HUES48 (cell line): Measurements from ENCODE around the gene MACROD2.
A peak's percentile ranks its signal among the peaks of the same experiment; 100 is the strongest.

Experiments
- H3K27ac ChIP-seq: one replicate; pipeline ENCODE4 v1.7.0; 2013; ENCODE audit warnings: low read depth, low read length, inconsistent platforms
- H3K27me3 ChIP-seq: 2 replicates; pipeline ENCODE4 v1.6.1; 2013; ENCODE audit warnings: mild to moderate bottlenecking, low read length; ENCODE audit not compliant: control insufficient read depth, insufficient read depth
- H3K36me3 ChIP-seq: 2 replicates; pipeline ENCODE4 v1.6.1; 2013; ENCODE audit warnings: low read length; ENCODE audit not compliant: control insufficient read depth, insufficient read depth
- H3K4me1 ChIP-seq: 2 replicates; pipeline ENCODE4 v1.6.1; 2013; ENCODE audit warnings: mild to moderate bottlenecking, low read length; ENCODE audit not compliant: control insufficient read depth, insufficient read depth
- H3K4me3 ChIP-seq: 2 replicates; pipeline ENCODE4 v1.5.1; 2013; ENCODE audit warnings: mild to moderate bottlenecking, low read depth, low read length
- H3K9ac ChIP-seq: 2 replicates; pipeline ENCODE4 v1.6.1; 2013; ENCODE audit warnings: mild to moderate bottlenecking, low read depth, low read length, moderate library complexity
- H3K9me3 ChIP-seq: 2 replicates; pipeline ENCODE4 v1.6.1; 2013; ENCODE audit warnings: low read length; ENCODE audit not compliant: control insufficient read depth, insufficient read depth

The MACROD2 gene

GRCh38 chr20:16062661-16063581, 2067.6 kb downstream of the MACROD2 start:
- peaks cover 25% of the 10 kb centered on the region for H3K4me1 ChIP-seq
- no peak overlapping the region for H3K27ac ChIP-seq
- H3K9ac ChIP-seq = no peak overlapping the region
- H3K36me3 ChIP-seq = no peaks in the 10 kb centered on the region
- no peak overlapping the region for H3K4me3 ChIP-seq
- no peaks in the 10 kb centered on the region for H3K9me3 ChIP-seq
- H3K27me3 ChIP-seq = no peaks in the 10 kb centered on the region

GRCh38 chr20:16063881-16064280, 2068.6 kb downstream of the MACROD2 start:
- Histone ChIP-seq H3K9ac (no peak overlapping the region), H3K36me3 (no peaks in the 10 kb centered on the region), H3K4me3 (no peak overlapping the region), H3K4me1 (peaks cover 25% of the 10 kb centered on the region), H3K27ac (no peak overlapping the region), H3K27me3 (no peaks in the 10 kb centered on the region), H3K9me3 (no peaks in the 10 kb centered on the region)

GRCh38 chr20:16064989-16065707, 2069.8 kb downstream of the MACROD2 start:
- H3K9ac ChIP-seq = peak overlapping the region; percentile 28; the same call in 1 of the 2 replicates
- H3K36me3 ChIP-seq = no peaks in the 10 kb centered on the region
- H3K9me3 ChIP-seq = no peaks in the 10 kb centered on the region
- H3K4me1 ChIP-seq = peaks cover 25% of the 10 kb centered on the region
- H3K27ac ChIP-seq = peak overlapping the region; percentile 17
- peak overlapping the region; percentile 36 for H3K4me3 ChIP-seq
- H3K27me3 ChIP-seq = no peaks in the 10 kb centered on the region

- H3K36me3 ChIP-seq = no peaks in the 10 kb centered on the region
- H3K27ac ChIP-seq = no peak overlapping the region
- no peak overlapping the region for H3K4me3 ChIP-seq
- H3K9me3 ChIP-seq = no peaks in the 10 kb centered on the region
- no peaks in the 10 kb centered on the region for H3K27me3 ChIP-seq
- H3K9ac ChIP-seq = no peak overlapping the region
- H3K4me1 ChIP-seq = peaks cover 25% of the 10 kb centered on the region
These were observed 2071.3 kb downstream of the MACROD2 start for GRCh38 chr20:16066571-16066970.

GRCh38 chr20:16069389-16070010, 2074.2 kb downstream of the MACROD2 start:
- H3K9ac ChIP-seq = no peak overlapping the region
- H3K4me3 ChIP-seq = no peak overlapping the region
- no peak overlapping the region for H3K27ac ChIP-seq
- H3K36me3 ChIP-seq = no peaks in the 10 kb centered on the region
- H3K4me1 ChIP-seq = peaks cover 12% of the 10 kb centered on the region
- H3K9me3 ChIP-seq = no peaks in the 10 kb centered on the region
- no peaks in the 10 kb centered on the region for H3K27me3 ChIP-seq

GRCh38 chr20:16072220-16072619, 2076.9 kb downstream of the MACROD2 start:
- H3K9me3 ChIP-seq = no peaks in the 10 kb centered on the region
- no peak overlapping the region for H3K4me3 ChIP-seq
- no peaks in the 10 kb centered on the region for H3K4me1 ChIP-seq
- no peak overlapping the region for H3K27ac ChIP-seq
- H3K36me3 ChIP-seq = no peaks in the 10 kb centered on the region
- no peak overlapping the region for H3K9ac ChIP-seq
- no peaks in the 10 kb centered on the region for H3K27me3 ChIP-seq

GRCh38 chr20:16078172-16078898, 2083.0 kb downstream of the MACROD2 start:
- no peak overlapping the region for H3K4me3 ChIP-seq
- H3K27me3 ChIP-seq = no peaks in the 10 kb centered on the region
- H3K9me3 ChIP-seq = no peaks in the 10 kb centered on the region
- no peaks in the 10 kb centered on the region for H3K4me1 ChIP-seq
- H3K9ac ChIP-seq = no peak overlapping the region
- H3K36me3 ChIP-seq = no peaks in the 10 kb centered on the region
- H3K27ac ChIP-seq = no peak overlapping the region

- Histone ChIP-seq H3K27ac (no peak overlapping the region), H3K9me3 (no peaks in the 10 kb centered on the region), H3K4me3 (no peak overlapping the region), H3K36me3 (no peaks in the 10 kb centered on the region), H3K27me3 (no peaks in the 10 kb centered on the region), H3K9ac (no peak overlapping the region), H3K4me1 (no peaks in the 10 kb centered on the region)
These were observed 2086.1 kb downstream of the MACROD2 start for GRCh38 chr20:16081421-16081820.

GRCh38 chr20:16082051-16082550, 2086.8 kb downstream of the MACROD2 start:
- Histone ChIP-seq H3K4me1 (no peaks in the 10 kb centered on the region), H3K9me3 (no peaks in the 10 kb centered on the region), H3K4me3 (no peak overlapping the region), H3K36me3 (no peaks in the 10 kb centered on the region), H3K27ac (no peak overlapping the region), H3K9ac (no peak overlapping the region), H3K27me3 (no peaks in the 10 kb centered on the region)

GRCh38 chr20:16083639-16084280, 2088.4 kb downstream of the MACROD2 start:
- Histone ChIP-seq H3K4me1 (no peaks in the 10 kb centered on the region), H3K9ac (no peak overlapping the region), H3K36me3 (no peaks in the 10 kb centered on the region), H3K27me3 (no peaks in the 10 kb centered on the region), H3K9me3 (no peaks in the 10 kb centered on the region), H3K4me3 (no peak overlapping the region), H3K27ac (no peak overlapping the region)
